NCI-H1694 treated with DMSO at 0.1 percent for 48 hours (cell line): ENCODE data around the gene ZBTB20.

Experiments
- DNase-seq: peaks from one replicate; lab custom pipeline; 2025; lab: John Stamatoyannopoulos, UW

Gene ZBTB20

DNA sequence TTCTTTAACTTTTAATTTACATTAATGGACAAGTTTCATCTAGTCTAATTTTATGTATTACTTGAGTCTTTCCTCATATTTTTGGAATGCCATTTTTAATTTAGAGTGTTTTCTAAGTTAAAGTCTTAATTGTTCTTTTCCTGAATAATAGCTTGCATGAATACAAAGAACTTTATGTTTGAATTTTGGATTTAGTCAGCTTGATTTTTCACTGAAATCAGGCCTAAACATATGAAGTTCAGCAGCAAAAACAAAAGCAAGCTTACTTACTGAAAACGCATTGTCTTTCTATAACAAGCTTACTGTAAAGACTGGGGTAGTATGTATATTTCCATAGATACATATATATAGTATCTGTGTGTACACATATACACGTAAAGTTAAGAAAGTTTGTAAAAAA lies 126.0 kb downstream of the ZBTB20 start:
- no peak for DNase-seq

DNA sequence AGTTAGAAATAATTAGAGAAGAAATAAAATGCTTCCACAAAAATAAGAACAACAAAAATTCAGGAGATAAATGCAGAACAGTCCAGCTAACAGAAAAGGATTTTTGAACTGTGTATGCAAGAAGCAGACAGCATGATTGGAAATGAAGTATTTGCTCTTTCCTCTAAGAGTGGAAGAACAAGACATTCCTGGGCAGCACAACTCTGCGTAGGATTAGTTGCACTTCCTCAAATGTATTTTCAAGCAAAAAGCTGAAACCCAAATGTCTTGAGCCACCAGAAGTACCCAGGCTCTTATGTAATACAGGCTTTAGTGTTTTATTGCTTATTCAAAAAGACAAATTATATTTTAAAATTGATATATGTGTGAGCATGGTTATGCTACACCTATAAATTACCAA lies 127.2 kb downstream of the ZBTB20 start:
- no peak for DNase-seq

DNA sequence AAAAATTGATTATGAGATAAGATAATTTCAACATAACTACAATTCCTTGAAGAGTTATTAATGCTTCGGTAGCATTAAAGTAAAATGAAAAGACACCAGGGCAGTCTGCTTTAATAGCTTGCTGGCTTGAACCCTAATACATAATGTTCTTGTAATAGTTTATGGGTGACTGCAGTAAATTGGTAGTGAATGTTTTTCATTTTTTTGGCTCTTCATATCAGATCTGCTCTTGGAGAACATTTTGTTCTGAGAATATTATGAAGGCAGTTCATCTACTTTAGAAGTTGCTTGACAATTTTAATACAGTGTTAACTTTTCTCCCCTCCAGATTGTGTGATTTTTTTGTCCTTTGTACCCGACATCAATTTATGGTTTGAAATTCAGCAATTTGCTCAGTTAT lies 128.4 kb downstream of the ZBTB20 start:
- DNase-seq: no peak

DNA sequence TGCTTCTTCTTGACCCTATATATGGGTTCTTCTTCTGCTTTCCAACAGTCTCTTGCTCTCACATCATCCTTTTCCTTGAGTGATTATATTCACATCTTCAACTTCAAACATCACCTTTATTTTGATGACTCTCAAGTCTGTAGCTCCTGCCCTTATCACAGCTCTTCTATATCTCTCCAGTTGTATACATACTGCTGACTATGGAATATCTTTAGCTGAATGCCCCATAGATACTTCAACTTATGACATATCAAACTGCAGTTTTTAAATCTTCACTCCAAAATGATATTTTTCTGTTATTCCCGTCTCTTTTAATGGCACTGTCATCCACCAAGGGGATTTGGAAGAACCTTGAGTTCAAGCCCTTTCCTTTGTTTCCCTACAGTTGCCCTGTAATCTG lies 139.1 kb downstream of the ZBTB20 start:
- DNase-seq: no peak

DNA sequence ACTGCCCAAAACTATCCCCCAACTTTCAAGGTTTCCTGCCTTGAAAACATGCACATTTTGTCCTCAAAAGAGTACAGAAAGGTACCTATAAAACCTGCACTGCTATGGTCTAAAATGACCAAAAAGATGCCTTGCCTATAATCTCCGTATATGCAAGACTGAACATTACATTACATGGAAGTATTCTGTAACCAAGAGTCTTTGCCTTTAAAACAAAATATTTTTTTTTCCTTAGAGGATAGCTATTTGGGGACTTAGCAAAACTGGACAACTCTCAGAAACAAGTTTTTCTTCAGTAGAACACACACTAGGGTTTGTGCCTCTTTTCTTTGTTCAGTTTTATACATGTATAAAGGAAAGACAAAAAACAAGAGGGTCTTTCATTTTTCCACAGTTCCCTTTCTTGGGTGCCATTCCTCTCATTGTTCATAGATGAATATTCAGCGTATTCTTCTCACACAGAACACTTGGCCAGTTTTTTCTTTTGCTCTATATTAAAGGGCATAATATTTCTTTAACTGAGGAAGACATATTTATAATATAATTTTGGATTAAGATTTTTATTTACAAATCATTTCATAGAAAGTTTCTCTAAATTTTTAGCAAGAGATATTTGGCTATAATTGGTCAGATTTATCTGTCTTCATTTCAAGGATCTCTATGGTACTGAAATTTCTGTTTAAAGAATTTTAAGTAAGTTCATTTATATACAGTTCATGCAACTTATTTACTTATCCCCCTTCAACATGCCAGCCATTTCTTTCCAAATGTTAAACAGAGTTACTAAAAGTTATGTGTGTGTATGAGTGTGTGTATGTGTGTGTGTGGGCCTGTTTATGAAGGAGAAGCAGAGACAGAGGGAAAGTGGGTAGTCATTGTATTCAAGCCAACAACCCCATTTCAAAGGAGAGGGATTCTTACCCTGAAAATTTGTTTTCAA lies 142.6 kb downstream of the ZBTB20 start:
- DNase-seq: no peak

DNA sequence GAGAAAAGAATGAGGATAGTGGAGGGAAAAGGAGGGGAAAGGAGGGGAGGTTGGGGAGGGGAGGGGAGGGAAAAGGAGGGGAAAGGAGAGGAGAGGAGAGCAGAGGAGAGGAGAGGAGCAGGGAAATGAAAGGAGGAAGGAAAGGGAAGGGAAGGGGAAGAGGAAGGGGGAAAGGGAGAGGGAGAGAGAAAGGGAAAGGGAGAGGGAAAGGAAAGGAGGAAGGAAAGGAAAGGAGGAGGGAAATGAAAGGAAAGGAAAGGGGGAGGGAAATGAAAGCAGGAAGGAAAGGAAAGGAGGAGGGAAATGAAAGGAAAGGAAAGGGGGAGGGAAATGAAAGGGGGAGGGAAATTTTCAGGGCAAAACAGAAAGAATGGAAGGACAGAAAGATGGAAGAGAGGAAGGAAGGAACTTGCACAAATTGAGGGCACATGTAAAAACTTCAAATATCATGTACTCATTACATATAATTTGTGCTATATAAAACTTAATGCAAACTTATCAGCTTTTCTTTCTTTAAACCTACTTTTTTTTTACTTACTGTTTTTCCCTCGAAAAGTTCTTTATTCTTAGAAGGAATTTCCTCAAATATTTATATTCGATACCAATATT lies 148.0 kb downstream of the ZBTB20 start:
- no peak for DNase-seq

DNA sequence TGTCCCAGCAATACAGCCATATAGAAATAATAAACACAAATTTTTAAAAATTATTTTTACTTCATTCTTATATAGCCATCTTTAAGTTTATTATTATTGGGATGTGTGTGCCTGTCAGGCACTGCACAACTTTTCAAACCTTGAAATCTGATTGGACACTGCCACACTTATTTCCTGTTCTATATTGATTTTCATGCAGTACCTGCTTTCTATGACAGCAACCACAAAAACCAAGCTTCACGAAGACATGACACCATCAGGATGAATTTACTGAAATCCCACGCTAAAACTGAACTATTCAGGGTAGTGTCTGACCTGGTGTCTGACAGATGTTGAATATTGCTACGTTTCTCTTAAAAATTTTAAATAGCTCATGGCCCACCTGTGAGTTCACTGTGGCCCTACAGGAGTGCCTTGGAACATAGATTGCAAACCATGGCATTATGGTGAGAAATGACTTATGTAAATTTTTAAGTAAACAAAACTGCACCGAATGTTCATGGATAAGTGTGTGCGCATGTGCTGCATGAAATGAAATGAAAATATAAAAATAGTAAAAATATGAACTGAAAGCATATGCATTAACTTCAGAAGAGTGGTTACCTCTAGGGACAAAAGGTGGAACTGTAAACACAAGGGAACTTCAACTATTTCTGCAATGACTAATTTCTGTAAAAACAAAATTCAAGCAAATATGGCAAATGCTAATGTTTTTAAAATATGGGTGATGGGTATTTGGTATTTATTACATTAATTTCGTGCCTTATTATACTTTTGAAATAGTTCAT lies 152.3 kb downstream of the ZBTB20 start:
- no peak for DNase-seq

DNA sequence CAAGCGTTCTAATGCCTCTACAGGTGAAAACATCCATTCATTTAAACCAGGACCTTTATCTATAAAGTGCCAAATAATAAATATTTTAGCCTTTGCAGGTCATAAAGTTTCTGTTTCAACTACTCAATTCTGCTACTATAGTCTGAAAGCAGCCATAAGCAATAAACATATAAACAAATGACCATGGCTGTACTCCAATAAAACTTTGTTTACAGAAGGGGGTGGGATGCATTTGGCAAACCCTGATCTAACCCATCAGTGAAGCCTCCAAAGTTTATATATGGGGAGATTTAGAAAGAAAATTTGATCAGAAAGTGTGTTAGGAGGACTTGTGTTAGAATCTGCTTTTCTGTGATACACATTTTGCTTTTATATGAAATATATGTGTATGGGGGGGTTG lies 161.3 kb downstream of the ZBTB20 start:
- no peak for DNase-seq

DNA sequence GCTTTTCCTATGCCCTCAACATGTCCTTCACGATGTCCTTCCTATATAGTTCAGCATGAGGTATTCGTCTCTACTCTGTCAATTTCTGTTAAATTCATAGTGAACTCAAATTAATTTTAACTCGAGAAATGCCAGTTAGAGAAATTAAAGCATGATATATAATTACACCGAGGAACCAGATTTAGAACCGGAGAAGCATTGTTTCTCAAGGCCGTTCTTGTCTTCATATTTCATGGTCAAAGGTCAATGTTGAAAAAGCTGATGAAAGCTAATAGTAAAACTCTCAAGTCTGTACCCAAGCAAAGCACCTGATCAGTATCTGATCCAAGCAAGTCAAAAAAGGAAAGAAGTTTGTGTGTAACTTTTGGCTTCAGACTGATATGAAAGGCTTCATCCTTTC lies 163.8 kb downstream of the ZBTB20 start:
- no peak for DNase-seq

DNA sequence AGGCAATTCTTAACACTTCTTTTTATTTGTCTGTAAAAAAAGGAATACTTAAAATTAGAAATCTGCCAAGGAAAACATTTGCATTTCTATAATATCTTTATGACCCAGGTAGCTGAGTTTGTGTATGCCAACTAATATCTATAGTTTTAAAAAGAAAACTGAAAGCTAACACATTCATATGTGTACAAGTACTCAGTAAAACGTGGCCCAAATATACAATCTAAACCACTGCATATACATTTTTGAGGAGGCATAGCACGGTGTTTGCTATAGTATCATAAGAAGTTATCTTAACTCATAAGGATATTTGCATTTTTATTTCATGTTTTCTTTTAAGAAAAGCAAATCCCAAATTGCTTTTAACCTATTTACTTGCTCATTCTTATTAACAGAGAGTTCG lies 172.7 kb downstream of the ZBTB20 start:
- DNase-seq: no peak

DNA sequence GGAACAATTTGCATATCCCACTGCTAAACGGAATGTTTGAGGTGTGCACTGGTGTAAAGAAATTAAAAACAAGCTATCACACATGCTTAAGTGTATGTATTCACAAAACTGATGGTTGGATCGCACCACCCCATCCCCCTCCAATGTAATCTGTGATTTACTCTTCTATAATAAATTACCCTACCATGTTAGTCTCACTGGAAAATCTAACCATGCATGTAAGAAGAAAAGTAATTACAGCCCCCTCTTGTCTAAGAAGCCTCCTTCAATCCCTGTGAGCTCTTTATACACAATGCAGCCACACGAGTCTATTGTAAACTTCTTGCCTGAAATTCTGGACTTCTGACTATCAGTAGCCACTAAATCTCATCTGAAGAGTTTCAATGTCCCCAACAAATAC lies 173.6 kb downstream of the ZBTB20 start:
- DNase-seq: no peak

DNA sequence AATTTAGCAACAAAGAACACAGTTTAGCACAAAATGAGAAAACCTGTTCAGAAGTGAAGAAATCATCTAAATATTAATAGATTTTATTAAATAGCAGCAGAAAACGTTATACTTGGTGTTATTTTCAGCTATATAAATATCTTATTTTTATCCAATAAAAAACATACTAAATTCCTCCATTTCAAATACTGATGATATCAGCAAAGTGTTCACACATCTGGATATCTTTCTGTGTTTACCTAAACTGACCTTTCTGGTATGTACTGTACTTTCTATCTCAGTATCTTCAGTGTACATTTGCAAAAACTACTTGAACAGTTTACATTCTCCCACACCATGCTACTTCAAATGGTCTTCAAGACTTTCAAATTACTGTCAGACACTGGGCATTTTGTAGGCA lies 179.9 kb downstream of the ZBTB20 start:
- no peak for DNase-seq

DNA sequence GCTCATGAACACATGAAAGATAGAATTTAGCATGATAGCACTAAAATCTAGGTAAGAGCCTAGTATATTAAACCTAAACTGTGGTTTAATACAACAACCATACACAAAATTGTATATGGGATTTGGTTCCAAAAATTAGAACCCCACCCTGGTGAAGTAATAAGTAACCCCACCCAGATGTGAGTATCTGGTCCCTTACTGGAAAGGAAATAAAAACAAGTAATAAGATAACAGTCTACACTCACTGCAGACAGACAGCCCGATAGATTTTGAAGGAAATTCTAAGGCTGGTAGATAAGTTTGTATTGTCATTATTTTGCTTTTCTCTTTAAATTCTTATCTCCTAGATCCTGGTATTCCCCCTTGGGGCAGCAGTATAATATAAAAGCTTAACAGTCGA lies 184.9 kb downstream of the ZBTB20 start:
- no peak for DNase-seq

DNA sequence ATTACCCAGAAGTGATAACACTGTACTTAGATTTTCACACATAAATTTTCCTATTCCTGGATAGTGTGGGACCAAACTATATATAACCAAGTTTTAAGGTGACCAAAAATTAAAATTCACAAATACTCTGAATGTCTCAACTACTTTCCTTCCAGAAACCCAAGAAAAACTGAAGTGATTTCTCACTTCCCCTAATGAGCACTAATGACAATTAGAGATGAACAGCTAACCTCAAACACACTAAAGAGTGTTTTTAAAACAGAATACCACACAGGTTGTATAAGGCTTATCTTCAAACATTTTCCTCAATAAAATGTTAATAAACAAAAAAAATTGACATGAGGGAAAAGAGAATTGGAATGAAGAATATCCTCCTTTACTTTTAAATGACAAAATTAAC lies 188.2 kb downstream of the ZBTB20 start:
- DNase-seq: no peak

DNA sequence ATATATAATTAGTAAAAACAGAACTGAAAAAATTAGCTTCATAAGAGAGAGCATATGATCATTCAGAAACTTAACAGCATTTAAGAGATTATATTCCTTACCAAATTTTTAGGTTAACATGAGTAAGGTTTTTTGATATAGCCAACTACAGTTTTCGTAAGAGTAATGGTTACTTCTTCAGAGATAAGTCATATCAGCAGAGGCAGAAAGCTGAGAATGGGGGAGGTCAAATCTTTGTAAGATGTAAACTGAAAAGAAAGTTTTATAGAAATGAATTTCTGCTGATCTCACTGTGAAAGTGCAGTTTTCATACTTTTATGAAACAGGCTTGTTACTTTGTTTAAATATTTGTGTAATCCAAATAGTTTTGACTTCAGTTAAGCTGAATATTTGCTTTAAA lies 193.3 kb downstream of the ZBTB20 start:
- DNase-seq: no peak

DNA sequence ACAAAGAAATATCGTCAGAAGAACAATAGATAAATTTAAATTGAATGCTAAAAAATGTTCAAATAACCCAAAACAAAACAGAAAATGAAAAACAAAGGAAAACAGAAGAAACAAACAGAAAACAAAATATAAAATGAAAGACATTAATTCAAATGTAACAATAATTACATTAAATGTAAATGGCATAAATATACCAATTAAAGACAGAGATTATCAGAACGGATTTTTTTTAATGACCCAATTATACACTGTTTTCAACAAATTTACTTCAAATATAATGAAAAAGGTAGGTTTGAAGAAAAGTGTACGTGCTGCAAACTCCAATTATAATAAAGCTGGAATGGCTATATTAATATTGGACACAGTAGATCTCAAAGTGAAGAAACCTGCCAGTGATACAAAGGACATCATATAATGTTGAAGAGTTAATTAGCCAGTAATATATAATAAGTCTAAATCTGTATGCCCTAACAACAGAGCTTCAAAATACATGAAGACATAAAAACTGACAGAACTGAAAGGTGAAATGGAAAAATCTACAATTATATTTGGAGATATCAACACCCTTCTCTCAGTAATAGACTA lies 193.8 kb downstream of the ZBTB20 start:
- DNase-seq: no peak

DNA sequence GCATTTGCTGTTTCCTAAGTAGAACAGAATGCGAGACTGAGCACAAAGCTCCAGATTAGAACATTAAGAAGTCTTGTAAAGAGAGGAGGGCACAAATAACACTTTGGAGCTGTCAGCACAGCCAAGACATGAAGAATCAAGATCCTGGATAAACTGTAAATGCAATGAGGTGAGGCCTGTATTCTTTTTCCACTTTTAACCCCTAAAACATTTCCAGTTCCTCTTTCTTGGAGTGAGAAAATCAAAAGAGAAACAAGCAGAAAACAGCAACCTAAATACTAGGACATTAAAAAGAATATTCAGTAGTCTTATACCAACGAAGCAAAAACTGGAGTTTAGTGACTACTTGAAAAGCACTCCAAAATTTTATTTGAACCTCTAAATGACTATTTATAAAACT lies 204.3 kb downstream of the ZBTB20 start:
- DNase-seq: no peak

DNA sequence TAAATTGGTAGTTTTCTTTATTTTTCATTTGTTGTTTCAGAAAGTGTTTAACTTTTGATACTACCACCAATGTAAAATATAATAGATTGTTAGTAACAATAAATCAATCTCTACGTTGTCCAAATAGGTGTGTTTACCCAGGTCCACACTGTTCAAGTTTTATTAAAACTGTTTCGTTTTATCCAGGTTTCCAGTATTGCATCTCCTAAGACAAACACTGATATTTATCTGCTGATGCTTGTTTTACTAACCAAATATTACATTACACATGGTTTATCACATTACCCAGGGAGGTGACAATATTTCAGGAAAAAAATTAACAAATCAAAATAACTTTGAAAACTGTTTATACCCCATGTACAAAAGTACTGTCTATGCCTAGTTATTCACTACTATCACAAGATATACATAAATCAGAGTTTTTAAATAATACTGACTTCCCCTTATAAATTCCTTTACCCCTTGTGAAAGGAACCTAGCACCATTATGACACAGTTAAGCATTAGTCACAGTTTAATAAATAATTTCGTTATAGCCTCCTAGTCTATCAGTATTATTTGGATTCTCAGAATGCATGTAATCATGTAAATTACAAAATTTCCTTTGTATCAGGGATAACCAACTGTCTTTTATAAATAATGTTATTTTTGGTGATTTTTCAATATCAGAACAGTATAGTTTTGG lies 205.3 kb downstream of the ZBTB20 start:
- no peak for DNase-seq

DNA sequence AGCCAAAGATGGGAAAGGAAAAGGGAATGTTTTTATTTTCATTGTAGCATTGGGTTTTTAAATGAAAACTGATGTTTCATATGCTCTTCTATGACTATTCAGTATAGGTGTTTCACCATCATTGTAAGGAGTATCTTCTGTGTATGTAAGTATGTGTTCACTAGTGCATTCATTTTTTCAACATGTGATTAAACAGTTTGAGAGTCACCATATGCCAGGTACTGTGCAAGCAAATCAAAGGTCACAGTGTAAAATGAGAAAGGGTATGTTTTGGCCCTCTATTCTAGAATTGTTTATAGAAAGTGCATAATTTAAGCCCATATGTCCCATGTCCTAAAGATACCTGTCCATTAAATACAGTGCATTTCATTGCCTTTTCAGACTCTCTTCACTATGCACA lies 207.2 kb downstream of the ZBTB20 start:
- peak; percentile 56 for DNase-seq

DNA sequence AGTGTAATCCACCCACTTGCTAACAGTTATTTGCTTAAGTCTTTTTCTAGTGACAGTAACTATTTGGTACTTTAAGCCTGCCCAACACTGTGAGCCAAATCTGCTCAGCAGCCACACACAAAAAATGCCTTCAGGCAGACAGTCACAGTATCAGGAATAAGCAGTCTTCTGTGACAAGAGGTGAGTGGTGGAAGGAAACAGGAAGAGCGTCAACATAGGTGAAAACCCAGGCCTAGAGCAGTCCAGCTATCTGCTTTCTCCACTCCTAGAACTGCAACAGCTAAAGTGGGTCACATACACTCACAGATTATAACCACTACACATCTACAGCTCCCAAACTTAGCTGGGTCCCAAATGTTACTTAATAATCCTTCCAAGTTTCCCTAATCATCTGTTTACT lies 213.7 kb downstream of the ZBTB20 start:
- DNase-seq: no peak

DNA sequence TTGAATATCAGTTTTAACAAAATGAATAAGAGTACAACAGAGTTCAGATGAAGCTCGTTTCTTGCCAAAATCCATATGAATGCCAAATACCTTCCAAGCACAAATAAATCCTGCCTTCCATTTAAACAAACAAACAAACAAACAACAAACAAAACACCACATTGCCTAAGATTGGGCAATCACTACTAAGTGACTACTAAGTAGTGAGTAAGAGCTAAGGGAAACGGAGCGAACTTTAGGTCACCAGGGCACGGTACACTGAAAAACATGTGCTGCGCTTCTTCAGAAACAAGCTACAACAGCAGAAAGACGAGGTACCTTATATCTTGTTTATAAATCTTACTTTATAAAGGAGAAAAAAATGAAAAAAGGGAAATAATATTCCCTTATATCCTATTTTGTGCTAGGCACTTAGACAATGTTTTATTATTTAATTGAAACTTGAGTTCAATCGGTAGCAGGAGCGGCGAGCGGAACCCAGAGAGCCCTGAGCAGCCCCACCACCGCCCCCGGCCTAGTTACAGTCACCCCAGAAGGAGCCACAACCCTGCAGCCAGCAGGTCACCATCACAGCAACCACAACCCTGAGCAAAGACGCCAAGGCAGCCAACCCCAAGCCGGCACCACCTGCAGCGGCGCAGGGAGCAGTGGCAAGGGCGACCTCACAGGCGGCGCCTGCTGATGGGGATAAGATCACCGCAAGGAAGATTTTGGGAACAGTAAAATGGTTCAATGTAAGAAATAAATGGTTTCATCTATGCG lies 216.9 kb downstream of the ZBTB20 start:
- DNase-seq: no peak
